Activated T-helper 1 cell treated with anti-CD3 and anti-CD28 coated beads, Interleukin-12 subunit alpha, Interleukin-12 subunit beta, Interleukin-2, Interleukin-4 antibody, amounts not matched to agents 30 ng/mL and 10 ng/mL and 1 ng/mL, durations not matched to agents 14 hours and 24 hours and 36 hours (primary cell): ENCODE measurements around the gene GALNT18. TPM values are rescaled to one million over a fixed set of nuclear protein-coding genes. Genes with fewer than 3 reads are reported as not detected.

Experiments
- DNase-seq: peaks from one replicate; pipeline ENCODE4 v3.0.0; 2021; ENCODE audit warnings: low spot score
- H3K27ac Mint-ChIP-seq: one replicate; pipeline ENCODE4 v1.8.0; 2021; ENCODE audit warnings: mild to moderate bottlenecking, mixed read lengths
- H3K27me3 Mint-ChIP-seq: one replicate; pipeline ENCODE4 v1.8.0; 2022; ENCODE audit warnings: mild to moderate bottlenecking, moderate library complexity, mixed read lengths; ENCODE audit not compliant: insufficient read depth
- H3K36me3 Mint-ChIP-seq: one replicate; pipeline ENCODE4 v1.8.0; 2021; ENCODE audit warnings: low read depth, mixed read lengths
- H3K4me1 Mint-ChIP-seq: one replicate; pipeline ENCODE4 v1.8.0; 2021; ENCODE audit warnings: low read depth, mixed read lengths
- H3K4me3 Mint-ChIP-seq: one replicate; pipeline ENCODE4 v1.8.0; 2021; ENCODE audit warnings: mild to moderate bottlenecking, moderate library complexity, mixed read lengths
- H3K9me3 Mint-ChIP-seq: one replicate; pipeline ENCODE4 v1.8.0; 2021; ENCODE audit warnings: mixed read lengths
- intact Hi-C: fragments of 100-400 bp; cut with micrococcal nuclease; formaldehyde crosslinking; loops from one replicate; pipeline ENCODE4 v1.15.1; 2024
- total RNA-seq: library from RNA; stranded (reverse); gene quantifications from 2 replicates; pipeline ENCODE4 v1.2.3, GENCODE V29; 2022

The GALNT18 gene
- total RNA-seq, 1 donor from 2014 or later, result 5.3 TPM

DNA sequence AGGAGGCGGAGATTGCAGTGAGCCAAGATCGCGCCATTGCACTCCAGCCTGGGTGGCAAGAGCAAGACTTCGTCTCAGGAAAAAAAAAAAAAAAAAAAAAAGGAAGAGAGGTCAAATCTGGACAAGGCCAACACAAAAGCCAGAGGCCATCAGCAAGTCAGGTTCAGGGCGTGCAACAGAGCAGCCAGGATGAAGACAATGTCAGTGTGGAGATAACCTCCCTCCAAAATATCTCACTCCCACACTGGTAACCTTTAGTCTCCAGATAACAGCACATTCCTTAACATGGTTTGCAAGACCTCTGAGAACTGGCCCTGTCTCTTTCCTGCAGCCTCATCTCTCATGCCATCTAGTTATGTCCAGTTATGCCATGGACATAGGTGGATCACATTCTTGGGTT is 273.5 kb downstream of the GALNT18 start:
- intact Hi-C loops, result no loop called here
- Mint-ChIP-seq H3K4me3 (no peak overlapping the region), H3K27me3 (no peaks in the 10 kb centered on the region)

GRCh38 chr11:11347592-11347991 is 274.2 kb downstream of the GALNT18 start:
- DNase-seq, result no peak
- no peaks in the 10 kb centered on the region for H3K27me3 Mint-ChIP-seq
- H3K4me3 Mint-ChIP-seq, result no peak overlapping the region
- no peak overlapping the region for H3K27ac Mint-ChIP-seq
- no peaks in the 10 kb centered on the region for H3K9me3 Mint-ChIP-seq
- H3K36me3 Mint-ChIP-seq, result no peaks in the 10 kb centered on the region
- intact Hi-C loops, result no loop called here
- H3K4me1 Mint-ChIP-seq, result peaks cover 7% of the 10 kb centered on the region

More for the DNA sequence above, 273.5 kb downstream of the GALNT18 start:
- Mint-ChIP-seq H3K27ac (no peak overlapping the region), H3K9me3 (no peaks in the 10 kb centered on the region), H3K36me3 (no peaks in the 10 kb centered on the region), H3K4me1 (peaks cover 7% of the 10 kb centered on the region)
- DNase-seq, result no peak

DNA sequence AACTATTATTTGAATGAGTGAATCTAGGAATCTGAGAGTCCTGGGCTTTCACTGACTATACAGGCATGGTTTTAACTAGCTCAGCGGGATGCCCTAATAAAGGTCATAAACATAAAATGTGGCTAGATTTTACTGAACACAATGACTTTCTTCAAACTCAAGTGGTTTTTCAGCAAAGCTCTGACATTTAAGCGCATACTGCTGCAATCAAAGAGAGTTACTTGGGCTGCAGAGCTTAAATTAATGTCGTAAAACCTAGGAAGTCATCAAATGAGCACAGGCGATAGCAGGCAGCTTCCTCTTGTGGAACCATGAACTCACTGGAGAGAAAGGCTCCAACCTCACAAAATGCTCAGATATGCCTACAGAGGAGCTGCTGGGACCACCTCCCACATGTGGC is 275.5 kb downstream of the GALNT18 start:
- Mint-ChIP-seq H3K27me3 (no peaks in the 10 kb centered on the region), H3K36me3 (no peaks in the 10 kb centered on the region), H3K4me1 (peaks cover 7% of the 10 kb centered on the region), H3K4me3 (no peak overlapping the region), H3K27ac (no peak overlapping the region), H3K9me3 (no peaks in the 10 kb centered on the region)
- no peak for DNase-seq
- intact Hi-C loops, result no loop called here

DNA sequence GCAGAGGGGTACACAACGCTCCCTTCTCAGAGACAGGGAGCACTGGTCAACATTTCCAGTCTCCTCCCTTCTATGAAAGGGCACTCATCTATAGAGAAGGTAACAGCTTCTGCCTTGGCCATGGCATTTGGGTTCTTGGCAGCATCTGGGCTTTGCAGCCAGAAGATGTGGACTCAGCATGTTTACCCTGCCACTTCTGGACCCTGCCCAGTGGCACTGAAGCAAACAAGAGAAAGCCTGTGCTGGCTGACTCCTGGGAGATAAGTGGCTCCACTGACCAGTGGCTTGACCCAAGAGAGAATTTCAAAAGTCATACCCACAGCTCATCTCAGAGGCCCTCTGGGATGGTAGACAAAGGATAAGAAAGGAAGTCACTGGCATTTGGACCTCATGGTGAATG is 276.7 kb downstream of the GALNT18 start:
- DNase-seq, result no peak
- H3K9me3 Mint-ChIP-seq, result no peaks in the 10 kb centered on the region
- H3K4me1 Mint-ChIP-seq, result peaks cover 7% of the 10 kb centered on the region
- no peaks in the 10 kb centered on the region for H3K36me3 Mint-ChIP-seq
- no peaks in the 10 kb centered on the region for H3K27me3 Mint-ChIP-seq
- H3K4me3 Mint-ChIP-seq, result no peak overlapping the region
- intact Hi-C loops, result no loop called here
- no peak overlapping the region for H3K27ac Mint-ChIP-seq

DNA sequence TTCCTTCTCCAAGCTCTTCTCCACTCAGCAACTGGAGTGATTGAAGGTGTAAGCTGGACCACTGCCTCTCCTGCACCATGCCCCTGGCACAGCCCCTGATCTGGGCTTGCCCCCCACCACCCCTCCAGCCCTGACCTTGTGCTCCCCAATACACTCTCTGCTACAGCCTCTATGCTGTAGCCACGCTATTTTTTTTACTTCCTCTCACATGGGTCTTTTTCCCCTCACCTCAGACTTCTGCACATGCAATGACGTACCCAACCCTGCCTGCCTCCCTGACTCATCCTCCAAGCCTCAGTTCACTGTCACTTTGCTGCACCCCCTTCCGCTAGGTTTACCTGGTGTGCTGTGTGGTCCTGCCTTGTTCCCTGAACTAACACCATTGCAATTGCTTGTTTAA is 277.8 kb downstream of the GALNT18 start:
- DNase-seq, result no peak
- Mint-ChIP-seq H3K4me1 (peaks cover 7% of the 10 kb centered on the region), H3K27me3 (no peaks in the 10 kb centered on the region), H3K36me3 (no peaks in the 10 kb centered on the region), H3K4me3 (no peak overlapping the region), H3K9me3 (no peaks in the 10 kb centered on the region), H3K27ac (no peak overlapping the region)
- intact Hi-C loops, result no loop called here

- no peaks in the 10 kb centered on the region for H3K4me1 Mint-ChIP-seq
Measured at GRCh38 chr11:11338304-11338703, 283.5 kb downstream of the GALNT18 start.

GRCh38 chr11:11336664-11337063 is 285.1 kb downstream of the GALNT18 start:
- Mint-ChIP-seq H3K4me1 (no peaks in the 10 kb centered on the region), H3K27ac (no peak overlapping the region), H3K36me3 (no peaks in the 10 kb centered on the region), H3K9me3 (no peaks in the 10 kb centered on the region), H3K4me3 (no peak overlapping the region), H3K27me3 (peaks cover 4% of the 10 kb centered on the region)
- intact Hi-C loops, result no loop called here
- no peak for DNase-seq

More at GRCh38 chr11:11338304-11338703, 283.5 kb downstream of the GALNT18 start:
- no peak for DNase-seq
- Mint-ChIP-seq H3K27ac (no peak overlapping the region), H3K36me3 (no peaks in the 10 kb centered on the region), H3K9me3 (no peaks in the 10 kb centered on the region), H3K4me3 (no peak overlapping the region), H3K27me3 (peaks cover 4% of the 10 kb centered on the region)
- intact Hi-C loops, result no loop called here

DNA sequence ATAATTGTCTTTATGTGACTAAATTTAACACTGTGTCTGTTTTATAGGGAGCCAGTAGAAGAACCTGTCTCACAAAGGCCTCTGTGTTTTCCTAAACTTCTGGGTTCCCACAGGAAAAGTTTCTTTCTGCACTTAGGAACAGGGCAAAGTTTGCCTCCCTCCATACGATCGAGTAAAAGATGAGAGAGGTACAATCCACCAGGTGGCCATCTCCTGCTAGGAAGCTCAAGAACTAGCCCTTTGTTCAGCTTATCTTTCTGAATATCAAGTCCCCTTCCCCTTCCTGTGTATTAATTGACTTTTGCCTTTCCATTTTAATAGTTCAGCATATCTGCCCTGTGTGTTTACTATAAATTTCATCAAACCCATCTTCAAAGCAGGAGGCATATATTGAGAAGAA is 286.8 kb downstream of the GALNT18 start:
- no peak overlapping the region for H3K4me3 Mint-ChIP-seq
- H3K27me3 Mint-ChIP-seq, result peaks cover 4% of the 10 kb centered on the region
- no peaks in the 10 kb centered on the region for H3K4me1 Mint-ChIP-seq
- H3K9me3 Mint-ChIP-seq, result no peaks in the 10 kb centered on the region
- H3K36me3 Mint-ChIP-seq, result no peaks in the 10 kb centered on the region
- H3K27ac Mint-ChIP-seq, result no peak overlapping the region
- no peak for DNase-seq
- intact Hi-C loops, result no loop called here

- DNase-seq, result no peak
- Mint-ChIP-seq H3K9me3 (no peaks in the 10 kb centered on the region), H3K27ac (no peak overlapping the region), H3K27me3 (peaks cover 4% of the 10 kb centered on the region), H3K36me3 (no peaks in the 10 kb centered on the region), H3K4me1 (no peaks in the 10 kb centered on the region), H3K4me3 (no peak overlapping the region)
- intact Hi-C loops, result no loop called here
Measured at GRCh38 chr11:11334607-11335006, 287.2 kb downstream of the GALNT18 start.

DNA sequence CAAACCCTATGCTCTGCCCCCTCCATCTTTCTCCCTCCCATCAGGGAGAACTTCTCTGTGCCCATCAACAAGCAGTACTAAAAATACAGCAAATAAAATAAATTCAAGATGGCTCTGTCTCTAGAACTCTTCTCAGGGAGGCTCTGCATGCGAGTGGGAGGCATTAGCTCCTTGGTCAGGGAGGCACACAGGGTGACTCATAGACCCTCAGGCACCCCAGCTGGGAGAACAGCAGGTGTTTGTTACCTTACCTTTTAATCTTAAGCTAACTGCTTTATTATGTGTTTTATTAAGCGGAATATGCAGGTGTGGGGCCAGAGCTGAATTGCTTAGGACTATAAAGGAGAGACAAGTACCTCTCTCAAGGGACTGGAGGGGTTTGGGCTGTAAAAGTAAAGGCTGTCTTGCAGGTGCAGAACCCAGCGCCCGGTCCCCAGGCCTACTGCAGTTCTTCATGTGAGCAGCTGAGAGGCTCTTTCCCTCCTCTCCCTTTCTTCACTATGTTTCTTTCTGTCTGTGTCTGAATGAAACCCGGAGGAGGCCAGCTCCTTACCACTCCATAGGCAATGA is 289.6 kb downstream of the GALNT18 start:
- Mint-ChIP-seq H3K27me3 (peaks cover 1% of the 10 kb centered on the region), H3K36me3 (no peaks in the 10 kb centered on the region), H3K9me3 (no peaks in the 10 kb centered on the region), H3K4me3 (no peak overlapping the region), H3K27ac (no peak overlapping the region), H3K4me1 (no peaks in the 10 kb centered on the region)
- DNase-seq, result no peak
- intact Hi-C loops, result no loop called here

DNA sequence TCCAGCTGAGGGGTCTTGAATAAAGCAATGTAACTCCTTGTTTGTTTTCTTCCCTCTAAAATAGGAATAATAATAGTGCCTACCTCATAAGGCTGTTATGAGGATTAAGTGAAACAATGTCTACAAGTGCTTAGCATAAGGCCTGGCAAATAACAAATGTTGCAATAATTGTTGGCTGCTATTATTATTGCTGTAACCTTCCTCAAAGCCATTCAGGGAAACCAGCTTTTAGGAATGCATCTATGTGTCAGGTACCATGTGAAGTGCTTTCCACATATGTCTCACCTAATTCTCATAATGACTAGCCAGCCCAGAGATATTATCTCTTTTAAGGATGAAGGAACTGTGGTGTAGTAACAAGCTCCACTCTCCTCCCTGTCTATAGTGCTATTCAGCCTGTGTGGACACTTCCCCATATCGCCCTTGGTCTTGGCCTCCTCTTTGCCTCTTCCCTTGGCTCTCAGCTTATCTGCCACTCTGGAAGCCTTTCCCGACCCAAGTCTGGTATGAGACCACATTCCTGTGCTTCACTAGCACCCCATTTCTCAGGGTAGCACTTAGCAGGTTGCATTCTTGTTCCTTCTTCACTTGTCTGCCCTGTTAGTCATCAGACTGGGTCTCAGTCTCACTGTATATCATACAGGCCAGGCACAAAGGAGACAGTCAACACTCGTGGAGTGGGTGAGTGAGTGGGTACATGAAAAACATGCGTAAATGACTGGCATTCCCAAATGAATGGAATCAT is 292.6 kb downstream of the GALNT18 start:
- Mint-ChIP-seq H3K4me1 (no peaks in the 10 kb centered on the region), H3K27me3 (no peaks in the 10 kb centered on the region), H3K9me3 (no peaks in the 10 kb centered on the region), H3K36me3 (peaks cover 2% of the 10 kb centered on the region), H3K4me3 (no peak overlapping the region), H3K27ac (no peak overlapping the region)
- intact Hi-C loops, result no loop called here
- no peak for DNase-seq

DNA sequence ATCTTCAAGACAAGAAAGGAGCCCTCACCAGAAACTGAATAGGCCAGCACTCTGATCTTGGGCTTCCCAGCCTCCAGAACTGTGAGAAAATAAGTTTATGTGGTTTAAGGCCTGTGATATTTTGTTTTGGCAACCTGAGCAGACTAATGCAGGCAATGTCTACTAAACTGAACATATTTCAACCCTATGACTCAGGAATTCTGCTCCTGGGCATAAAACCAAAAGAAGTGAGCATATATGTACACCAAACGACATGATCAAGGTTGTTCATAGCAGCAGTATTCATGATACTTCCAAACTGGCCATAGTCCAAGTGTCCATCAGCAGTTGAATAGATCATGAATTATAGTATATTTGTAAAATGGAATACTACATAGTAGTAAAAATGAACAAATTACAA is 297.7 kb downstream of the GALNT18 start:
- Mint-ChIP-seq H3K9me3 (no peaks in the 10 kb centered on the region), H3K36me3 (peaks cover 2% of the 10 kb centered on the region), H3K4me3 (no peak overlapping the region), H3K27me3 (no peaks in the 10 kb centered on the region), H3K27ac (no peak overlapping the region), H3K4me1 (no peaks in the 10 kb centered on the region)
- intact Hi-C loops, result no loop called here
- DNase-seq, result no peak

GRCh38 chr11:11322101-11322500 is 299.7 kb downstream of the GALNT18 start:
- H3K9me3 Mint-ChIP-seq, result no peaks in the 10 kb centered on the region
- H3K27me3 Mint-ChIP-seq, result no peaks in the 10 kb centered on the region
- intact Hi-C loops, result no loop called here
- no peaks in the 10 kb centered on the region for H3K4me1 Mint-ChIP-seq
- no peak for DNase-seq
- H3K36me3 Mint-ChIP-seq, result peaks cover 2% of the 10 kb centered on the region
- no peak overlapping the region for H3K4me3 Mint-ChIP-seq
- no peak overlapping the region for H3K27ac Mint-ChIP-seq
